Measurements from ENCODE around the gene DIP2C. TPM values are rescaled to one million over a fixed set of nuclear protein-coding genes. Genes with fewer than 3 reads are reported as not detected.

DIP2C gene
- total RNA-seq, 1 experiment from 2014 or later, result 11.0 TPM

DNA sequence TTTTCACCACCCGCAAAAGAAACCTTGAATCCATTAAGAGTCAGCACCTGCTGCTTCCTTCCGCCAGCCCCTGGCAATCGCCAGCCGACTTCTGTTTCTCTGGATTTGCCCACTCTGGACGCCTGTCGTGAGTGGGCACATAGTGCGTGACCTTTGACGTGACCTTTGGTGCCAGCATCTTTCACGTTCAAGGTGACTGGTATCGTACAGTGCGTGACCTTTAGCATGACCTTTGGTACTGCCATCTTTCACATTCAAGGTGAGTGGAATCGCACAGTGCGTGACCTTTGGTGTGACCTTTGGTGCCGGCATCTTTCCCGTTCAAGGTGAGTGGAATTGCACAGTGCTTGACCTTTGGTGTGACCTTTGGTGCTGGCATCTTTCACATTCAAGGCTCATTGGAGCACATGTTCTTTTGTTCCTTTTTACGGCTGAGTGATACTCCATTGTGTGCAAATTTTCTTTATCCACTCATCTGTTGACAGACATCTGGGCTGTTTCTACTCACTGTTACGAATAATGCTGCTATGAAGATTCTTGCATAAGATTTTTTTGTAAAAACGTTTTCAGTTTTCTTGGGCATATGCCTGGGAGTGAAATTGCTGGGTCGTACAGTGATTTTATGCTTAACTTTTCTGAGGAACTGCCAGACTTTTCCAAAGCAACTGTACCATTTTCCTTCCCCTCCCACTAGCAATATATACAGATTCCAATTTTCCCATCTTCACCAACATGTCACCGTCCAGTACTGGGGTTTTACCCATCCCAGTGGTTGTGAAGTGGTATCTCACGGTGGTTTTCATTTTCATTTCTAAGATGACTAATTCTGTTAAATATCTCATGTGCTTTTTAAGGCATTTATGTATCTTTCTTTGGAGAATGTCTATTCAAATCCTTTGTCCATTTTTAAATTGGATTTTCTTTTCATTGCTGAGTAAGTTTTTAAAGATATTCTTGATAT lies 145.3 kb downstream of the DIP2C start:
- CTCF ChIA-PET, result no interaction called here
- POLR2A ChIA-PET, result no interaction called here
- ATAC-seq, result no peak
- H3K27ac Mint-ChIP-seq, result no peak overlapping the region
- DNase-seq (ENCODE audit: low spot score), result no peak
- H3K4me3 Mint-ChIP-seq, result no peak overlapping the region
- H3K4me1 Mint-ChIP-seq, result peaks cover 32% of the 10 kb centered on the region
- TF ChIP-seq IRF1 (CRISPR knock-in tag; IDR thresholded peaks at IDR 0.05) (no peak), CREB1 (CRISPR knock-in tag; IDR thresholded peaks at IDR 0.05) (no peak), SMAD3 (CRISPR knock-in tag; IDR thresholded peaks at IDR 0.05; ENCODE audit: borderline replicate concordance) (no peak), GRHL2 (CRISPR knock-in tag; IDR thresholded peaks at IDR 0.05; ENCODE audit: insufficient replicate concordance, severe bottlenecking) (no peak), NFE2L1 (CRISPR knock-in tag; IDR thresholded peaks at IDR 0.05) (no peak), TCF7 (CRISPR knock-in tag; IDR thresholded peaks at IDR 0.05; ENCODE audit: low read depth) (no peak), ELF4 (CRISPR knock-in tag; IDR thresholded peaks at IDR 0.05; ENCODE audit: low read depth) (no peak), ZNF317 (CRISPR knock-in tag; IDR thresholded peaks at IDR 0.05; ENCODE audit: borderline replicate concordance, low read depth) (no peak), SMAD4 (CRISPR knock-in tag; IDR thresholded peaks at IDR 0.05) (no peak), GABPB1 (CRISPR knock-in tag; IDR thresholded peaks at IDR 0.05) (no peak), TP53 (CRISPR knock-in tag; IDR thresholded peaks at IDR 0.05) (no peak), ZNF138 (CRISPR knock-in tag; conservative IDR thresholded peaks at IDR 0.05) (no peak), NFYB (CRISPR knock-in tag; conservative IDR thresholded peaks at IDR 0.05; ENCODE audit: low read depth) (no peak)
- TF ChIP-seq, protein P1, sequence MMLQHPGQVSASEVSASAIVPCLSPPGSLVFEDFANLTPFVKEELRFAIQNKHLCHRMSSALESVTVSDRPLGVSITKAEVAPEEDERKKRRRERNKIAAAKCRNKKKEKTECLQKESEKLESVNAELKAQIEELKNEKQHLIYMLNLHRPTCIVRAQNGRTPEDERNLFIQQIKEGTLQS (CRISPR knock-in tag; conservative IDR thresholded peaks at IDR 0.05), result no peak
- TF ChIP-seq, protein P2, sequence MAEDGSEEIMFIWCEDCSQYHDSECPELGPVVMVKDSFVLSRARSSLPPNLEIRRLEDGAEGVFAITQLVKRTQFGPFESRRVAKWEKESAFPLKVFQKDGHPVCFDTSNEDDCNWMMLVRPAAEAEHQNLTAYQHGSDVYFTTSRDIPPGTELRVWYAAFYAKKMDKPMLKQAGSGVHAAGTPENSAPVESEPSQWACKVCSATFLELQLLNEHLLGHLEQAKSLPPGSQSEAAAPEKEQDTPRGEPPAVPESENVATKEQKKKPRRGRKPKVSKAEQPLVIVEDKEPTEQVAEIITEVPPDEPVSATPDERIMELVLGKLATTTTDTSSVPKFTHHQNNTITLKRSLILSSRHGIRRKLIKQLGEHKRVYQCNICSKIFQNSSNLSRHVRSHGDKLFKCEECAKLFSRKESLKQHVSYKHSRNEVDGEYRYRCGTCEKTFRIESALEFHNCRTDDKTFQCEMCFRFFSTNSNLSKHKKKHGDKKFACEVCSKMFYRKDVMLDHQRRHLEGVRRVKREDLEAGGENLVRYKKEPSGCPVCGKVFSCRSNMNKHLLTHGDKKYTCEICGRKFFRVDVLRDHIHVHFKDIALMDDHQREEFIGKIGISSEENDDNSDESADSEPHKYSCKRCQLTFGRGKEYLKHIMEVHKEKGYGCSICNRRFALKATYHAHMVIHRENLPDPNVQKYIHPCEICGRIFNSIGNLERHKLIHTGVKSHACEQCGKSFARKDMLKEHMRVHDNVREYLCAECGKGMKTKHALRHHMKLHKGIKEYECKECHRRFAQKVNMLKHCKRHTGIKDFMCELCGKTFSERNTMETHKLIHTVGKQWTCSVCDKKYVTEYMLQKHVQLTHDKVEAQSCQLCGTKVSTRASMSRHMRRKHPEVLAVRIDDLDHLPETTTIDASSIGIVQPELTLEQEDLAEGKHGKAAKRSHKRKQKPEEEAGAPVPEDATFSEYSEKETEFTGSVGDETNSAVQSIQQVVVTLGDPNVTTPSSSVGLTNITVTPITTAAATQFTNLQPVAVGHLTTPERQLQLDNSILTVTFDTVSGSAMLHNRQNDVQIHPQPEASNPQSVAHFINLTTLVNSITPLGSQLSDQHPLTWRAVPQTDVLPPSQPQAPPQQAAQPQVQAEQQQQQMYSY (CRISPR knock-in tag; IDR thresholded peaks at IDR 0.05), result no peak
- no peaks in the 10 kb centered on the region for H3K36me3 Mint-ChIP-seq
- H3K27me3 Mint-ChIP-seq (ENCODE audit: low read depth), result no peaks in the 10 kb centered on the region
- no peaks in the 10 kb centered on the region for H3K9me3 Mint-ChIP-seq

GRCh38 chr10:543131-543530 lies 146.3 kb downstream of the DIP2C start:
- no peak for TF ChIP-seq ATF1 (CRISPR knock-in tag; IDR thresholded peaks at IDR 0.05)
- TF ChIP-seq FOXJ3 (CRISPR knock-in tag; IDR thresholded peaks at IDR 0.05; ENCODE audit: borderline replicate concordance), result no peak
- TF ChIP-seq, protein P3, sequence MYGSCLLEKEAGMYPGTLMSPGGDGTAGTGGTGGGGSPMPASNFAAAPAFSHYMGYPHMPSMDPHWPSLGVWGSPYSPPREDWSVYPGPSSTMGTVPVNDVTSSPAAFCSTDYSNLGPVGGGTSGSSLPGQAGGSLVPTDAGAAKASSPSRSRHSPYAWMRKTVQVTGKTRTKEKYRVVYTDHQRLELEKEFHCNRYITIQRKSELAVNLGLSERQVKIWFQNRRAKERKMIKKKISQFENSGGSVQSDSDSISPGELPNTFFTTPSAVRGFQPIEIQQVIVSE (CRISPR knock-in tag; IDR thresholded peaks at IDR 0.05; ENCODE audit: borderline replicate concordance), result no peak
- TF ChIP-seq ZNF263 (CRISPR knock-in tag; IDR thresholded peaks at IDR 0.05; ENCODE audit: low read depth), result no peak
- TF ChIP-seq NR2C2 (CRISPR knock-in tag; IDR thresholded peaks at IDR 0.05), result no peak
- TF ChIP-seq CBFB (CRISPR knock-in tag; IDR thresholded peaks at IDR 0.05; ENCODE audit: low read depth), result no peak
- TF ChIP-seq ZSCAN18 (CRISPR knock-in tag; IDR thresholded peaks at IDR 0.05), result no peak
- no peak for TF ChIP-seq ZNF671 (CRISPR knock-in tag; IDR thresholded peaks at IDR 0.05)
- no peak for TF ChIP-seq NR3C1 (CRISPR knock-in tag; conservative IDR thresholded peaks at IDR 0.05; ENCODE audit: low read depth)
- peaks cover 26% of the 10 kb centered on the region for H3K4me1 Mint-ChIP-seq

More at GRCh38 chr10:543131-543530, 146.3 kb downstream of the DIP2C start:
- H3K4me3 Mint-ChIP-seq, result no peak overlapping the region
- H3K27ac Mint-ChIP-seq, result no peak overlapping the region; the same call in 1 of the 2 replicates
- POLR2A ChIA-PET, result no interaction called here
- DNase-seq (ENCODE audit: low spot score) (no peak), ATAC-seq (no peak)
- H3K9me3 Mint-ChIP-seq, result no peaks in the 10 kb centered on the region
- H3K36me3 Mint-ChIP-seq, result no peaks in the 10 kb centered on the region
- no peaks in the 10 kb centered on the region for H3K27me3 Mint-ChIP-seq (ENCODE audit: low read depth)
- CTCF ChIA-PET, result no interaction called here

Measured in WTC11 (cell line).